ENCODE data around the gene TMEM181. TPM values are rescaled to one million over a fixed set of nuclear protein-coding genes. Genes with fewer than 3 reads are reported as not detected.

The TMEM181 gene
- total RNA-seq, 6 experiments from 2014 or later, result 11.3 to 14.0 (median 12.5) TPM

- WGBS (ENCODE audit: insufficient coverage, low coverage, low lambda C conversion rate, missing lambda C conversion rate), result 10% methylated on average over 20 of the region's 33 CpGs
- no peak overlapping the region for H3K4me3 ChIP-seq
- no peak for TF ChIP-seq POLR2A (IDR thresholded peaks at IDR 0.05)
- TF ChIP-seq, protein P1, sequence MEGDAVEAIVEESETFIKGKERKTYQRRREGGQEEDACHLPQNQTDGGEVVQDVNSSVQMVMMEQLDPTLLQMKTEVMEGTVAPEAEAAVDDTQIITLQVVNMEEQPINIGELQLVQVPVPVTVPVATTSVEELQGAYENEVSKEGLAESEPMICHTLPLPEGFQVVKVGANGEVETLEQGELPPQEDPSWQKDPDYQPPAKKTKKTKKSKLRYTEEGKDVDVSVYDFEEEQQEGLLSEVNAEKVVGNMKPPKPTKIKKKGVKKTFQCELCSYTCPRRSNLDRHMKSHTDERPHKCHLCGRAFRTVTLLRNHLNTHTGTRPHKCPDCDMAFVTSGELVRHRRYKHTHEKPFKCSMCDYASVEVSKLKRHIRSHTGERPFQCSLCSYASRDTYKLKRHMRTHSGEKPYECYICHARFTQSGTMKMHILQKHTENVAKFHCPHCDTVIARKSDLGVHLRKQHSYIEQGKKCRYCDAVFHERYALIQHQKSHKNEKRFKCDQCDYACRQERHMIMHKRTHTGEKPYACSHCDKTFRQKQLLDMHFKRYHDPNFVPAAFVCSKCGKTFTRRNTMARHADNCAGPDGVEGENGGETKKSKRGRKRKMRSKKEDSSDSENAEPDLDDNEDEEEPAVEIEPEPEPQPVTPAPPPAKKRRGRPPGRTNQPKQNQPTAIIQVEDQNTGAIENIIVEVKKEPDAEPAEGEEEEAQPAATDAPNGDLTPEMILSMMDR (IDR thresholded peaks at IDR 0.05), result no peak
These were observed 43.8 kb upstream of the TMEM181 start for GRCh38 chr6:158516098-158516497.

GRCh38 chr6:158517038-158517437 lies 42.9 kb upstream of the TMEM181 start:
- Histone ChIP-seq H3K27me3 (no peaks in the 10 kb centered on the region), H3K27ac (no peak overlapping the region), H3K4me1 (no peaks in the 10 kb centered on the region), H3K9me3 (no peaks in the 10 kb centered on the region), H3K4me3 (no peak overlapping the region), H3K36me3 (no peaks in the 10 kb centered on the region)
- no peak for DNase-seq
- ATAC-seq, result no peak
- whole genome bisulfite sequencing (ENCODE audit: insufficient coverage, low coverage, low lambda C conversion rate, missing lambda C conversion rate), result 86% methylated on average over 6 of the region's 8 CpGs
- TF ChIP-seq, protein P1 (IDR thresholded peaks at IDR 0.05), result no peak
- intact Hi-C loops (cut with DNase I), result no loop called here

More at GRCh38 chr6:158516098-158516497, 43.8 kb upstream of the TMEM181 start:
- H3K27me3 ChIP-seq, result no peaks in the 10 kb centered on the region
- no peaks in the 10 kb centered on the region for H3K4me1 ChIP-seq
- H3K36me3 ChIP-seq, result no peaks in the 10 kb centered on the region
- no peak overlapping the region for H3K27ac ChIP-seq
- DNase-seq (no peak), ATAC-seq (peak in 1 of 4 donors; percentile 23)
- H3K9me3 ChIP-seq, result no peaks in the 10 kb centered on the region
- intact Hi-C loops (cut with DNase I), result no loop called here

DNA sequence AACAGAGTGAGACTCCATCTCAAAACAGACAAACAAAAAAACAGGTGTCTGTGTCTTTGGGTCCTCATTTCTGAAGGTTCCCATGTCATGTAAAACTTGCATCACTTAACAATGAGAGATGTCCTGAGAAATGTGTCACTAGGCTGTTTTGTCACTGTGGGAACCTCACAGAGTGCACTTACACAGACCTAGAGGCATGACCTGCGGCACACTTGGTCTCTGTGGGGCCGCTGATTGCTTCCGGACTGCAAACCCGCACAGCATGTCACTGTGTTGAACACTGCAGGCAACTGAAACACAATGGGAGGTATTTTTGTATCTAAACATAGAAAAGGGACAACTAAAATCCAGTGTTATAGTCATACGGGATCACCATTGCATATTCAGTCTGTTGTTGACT lies 42.3 kb upstream of the TMEM181 start:
- H3K4me1 ChIP-seq, result no peaks in the 10 kb centered on the region
- no peaks in the 10 kb centered on the region for H3K27me3 ChIP-seq
- no peak for TF ChIP-seq POLR2A (IDR thresholded peaks at IDR 0.05)
- TF ChIP-seq, protein P1 (IDR thresholded peaks at IDR 0.05), result no peak
- intact Hi-C loops (cut with DNase I), result no loop called here
- H3K27ac ChIP-seq, result no peak overlapping the region
- no peaks in the 10 kb centered on the region for H3K9me3 ChIP-seq
- no peaks in the 10 kb centered on the region for H3K36me3 ChIP-seq
- DNase-seq (no peak), ATAC-seq (no peak)
- H3K4me3 ChIP-seq, result no peak overlapping the region
- WGBS (ENCODE audit: insufficient coverage, low coverage, low lambda C conversion rate, missing lambda C conversion rate), result 41% methylated on average over 5 of the region's 5 CpGs

- Histone ChIP-seq H3K27me3 (no peaks in the 10 kb centered on the region), H3K4me3 (no peak overlapping the region), H3K27ac (no peak overlapping the region), H3K4me1 (no peaks in the 10 kb centered on the region), H3K9me3 (no peaks in the 10 kb centered on the region), H3K36me3 (no peaks in the 10 kb centered on the region)
- intact Hi-C loops (cut with DNase I), result no loop called here
- TF ChIP-seq, protein P1 (IDR thresholded peaks at IDR 0.05), result peak; percentile 48 to 57 (median 48)
- no peak for TF ChIP-seq POLR2A (IDR thresholded peaks at IDR 0.05)
- 4% methylated on average over 15 of the region's 18 CpGs for WGBS (ENCODE audit: insufficient coverage, low coverage, low lambda C conversion rate, missing lambda C conversion rate)
- ATAC-seq (peak; percentile 87 to 89 (median 88)), DNase-seq (peak in 1 of 3 donors; percentile 54)
These were observed 41.4 kb upstream of the TMEM181 start for GRCh38 chr6:158518191-158519127.

Measured in right lobe of liver (tissue), 6 donors.